ENCODE measurements around the gene KLF6. TPM values are rescaled to one million over a fixed set of nuclear protein-coding genes. Genes with fewer than 3 reads are reported as not detected.

Gene KLF6
- total RNA-seq, 1 experiment from 2014 or later = 21.3 TPM

- Histone ChIP-seq H3K4me3 (no peak overlapping the region), H3K27ac (peak overlapping the region; percentile 21; the same call in 1 of the 2 replicates), H3K36me3 (no peaks in the 10 kb centered on the region), H3K27me3 (replicated peaks) (no peaks in the 10 kb centered on the region), H3K9me3 (replicated peaks) (no peaks in the 10 kb centered on the region), H3K4me1 (replicated peaks) (peaks cover 59% of the 10 kb centered on the region)
- peak in 1 of 2 experiments; percentile 46 for DNase-seq (ENCODE audit: low read depth in 1 of 2, low spot score in 2 of 2)
Measured at GRCh38 chr10:3766046-3766756, 18.8 kb downstream of the KLF6 start.

DNA sequence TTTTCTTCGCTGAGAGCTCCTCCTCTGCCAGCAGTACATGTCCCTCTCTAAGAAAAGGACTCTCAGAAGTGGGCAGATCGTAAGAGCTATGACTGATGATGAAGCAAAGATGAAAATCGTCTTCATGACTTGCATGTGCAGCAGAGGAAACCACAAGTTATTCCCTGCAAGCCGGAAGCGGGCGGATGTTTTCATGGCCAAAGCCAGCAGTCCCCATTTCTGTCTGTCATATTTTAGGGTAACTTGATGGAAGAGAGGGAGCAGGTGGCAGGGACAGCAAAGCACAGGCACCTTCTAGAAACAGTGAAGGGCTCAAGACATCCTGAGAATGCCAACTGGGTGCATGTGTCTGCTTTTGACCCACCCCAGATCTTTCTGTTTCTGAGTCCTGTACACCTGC, 19.9 kb downstream of the KLF6 start:
- H3K27me3 ChIP-seq (replicated peaks) = no peaks in the 10 kb centered on the region
- H3K36me3 ChIP-seq = no peaks in the 10 kb centered on the region
- H3K9me3 ChIP-seq (replicated peaks) = no peaks in the 10 kb centered on the region
- H3K4me1 ChIP-seq (replicated peaks) = peaks cover 66% of the 10 kb centered on the region
- no peak for DNase-seq (ENCODE audit: low read depth in 1 of 2, low spot score in 2 of 2)
- H3K27ac ChIP-seq = no peak overlapping the region
- no peak overlapping the region for H3K4me3 ChIP-seq

GRCh38 chr10:3764626-3765112, 20.3 kb downstream of the KLF6 start:
- Histone ChIP-seq H3K27me3 (replicated peaks) (no peaks in the 10 kb centered on the region), H3K9me3 (replicated peaks) (no peaks in the 10 kb centered on the region), H3K36me3 (no peaks in the 10 kb centered on the region), H3K4me1 (replicated peaks) (peaks cover 66% of the 10 kb centered on the region), H3K27ac (no peak overlapping the region), H3K4me3 (no peak overlapping the region)
- no peak for DNase-seq (ENCODE audit: low read depth in 1 of 2, low spot score in 2 of 2)

DNA sequence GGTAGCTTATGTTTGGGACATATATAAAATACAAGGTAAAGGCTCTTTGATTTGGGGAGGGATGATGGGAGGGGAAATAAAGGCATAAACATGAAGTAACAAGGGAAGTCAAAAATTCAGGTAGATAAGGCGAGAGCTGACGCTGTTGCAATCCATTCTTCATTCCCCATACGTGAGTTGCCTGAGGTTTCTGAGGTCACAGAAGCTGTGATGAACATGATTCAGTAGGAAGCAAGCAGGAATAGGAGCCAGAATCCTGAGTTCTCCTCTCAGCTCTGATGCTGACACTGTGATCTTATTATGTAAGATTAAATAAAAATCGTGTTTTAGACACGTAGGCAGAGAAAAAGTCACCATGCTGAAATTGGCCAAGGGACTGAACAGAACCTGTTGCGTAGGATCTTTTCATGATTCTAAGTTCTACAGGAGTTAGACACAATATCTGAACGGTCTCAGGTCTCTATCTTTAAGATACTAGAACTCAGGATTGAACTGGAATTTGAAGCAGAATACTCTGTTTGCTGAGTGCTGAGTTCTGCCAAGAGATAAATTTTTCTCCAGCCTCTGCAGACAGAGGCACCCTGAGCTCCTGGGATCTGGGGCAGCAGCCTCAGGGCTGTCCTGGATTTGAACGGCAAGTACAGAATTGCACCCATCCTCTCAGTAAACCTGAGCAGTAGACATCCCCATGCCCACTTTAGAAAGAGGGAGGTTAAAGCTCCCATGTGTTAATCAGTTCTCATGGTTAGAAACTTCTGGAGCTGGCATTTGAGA, 21.0 kb downstream of the KLF6 start:
- Histone ChIP-seq H3K36me3 (no peaks in the 10 kb centered on the region), H3K9me3 (replicated peaks) (no peaks in the 10 kb centered on the region), H3K27me3 (replicated peaks) (no peaks in the 10 kb centered on the region), H3K4me1 (replicated peaks) (peaks cover 66% of the 10 kb centered on the region), H3K27ac (no peak overlapping the region), H3K4me3 (no peak overlapping the region)
- DNase-seq (ENCODE audit: low read depth in 1 of 2, low spot score in 2 of 2) = no peak

GRCh38 chr10:3763035-3763456, 22.0 kb downstream of the KLF6 start:
- Histone ChIP-seq H3K4me3 (no peak overlapping the region), H3K4me1 (replicated peaks) (peaks cover 68% of the 10 kb centered on the region), H3K27me3 (replicated peaks) (no peaks in the 10 kb centered on the region), H3K36me3 (no peaks in the 10 kb centered on the region), H3K27ac (peak overlapping the region; percentile 32; the same call in 1 of the 2 replicates), H3K9me3 (replicated peaks) (no peaks in the 10 kb centered on the region)
- no peak for DNase-seq (ENCODE audit: low read depth in 1 of 2, low spot score in 2 of 2)

DNA sequence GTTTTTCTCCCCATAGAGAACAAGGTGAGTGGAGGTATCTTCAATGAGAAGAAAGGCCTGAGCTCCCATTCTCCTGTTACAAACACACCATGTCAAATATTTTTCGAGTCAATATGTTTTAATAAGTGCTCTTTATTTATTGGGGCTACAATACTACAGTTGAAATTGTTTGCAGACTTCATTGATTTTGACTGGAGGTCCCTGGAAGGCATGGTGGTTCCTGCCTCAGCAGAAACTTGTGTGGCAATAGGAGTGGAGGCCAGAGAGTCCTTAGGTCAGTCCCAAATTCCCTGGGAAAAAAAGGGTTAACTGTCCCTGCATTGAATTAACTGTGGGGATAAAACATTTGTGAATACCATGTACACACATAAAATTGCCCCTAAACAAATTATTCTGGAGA, 22.7 kb downstream of the KLF6 start:
- no peak for DNase-seq (ENCODE audit: low read depth in 1 of 2, low spot score in 2 of 2)
- Histone ChIP-seq H3K27me3 (replicated peaks) (no peaks in the 10 kb centered on the region), H3K9me3 (replicated peaks) (no peaks in the 10 kb centered on the region), H3K36me3 (no peaks in the 10 kb centered on the region), H3K4me1 (replicated peaks) (peaks cover 73% of the 10 kb centered on the region), H3K27ac (peak overlapping the region; percentile 32), H3K4me3 (no peak overlapping the region)

DNA sequence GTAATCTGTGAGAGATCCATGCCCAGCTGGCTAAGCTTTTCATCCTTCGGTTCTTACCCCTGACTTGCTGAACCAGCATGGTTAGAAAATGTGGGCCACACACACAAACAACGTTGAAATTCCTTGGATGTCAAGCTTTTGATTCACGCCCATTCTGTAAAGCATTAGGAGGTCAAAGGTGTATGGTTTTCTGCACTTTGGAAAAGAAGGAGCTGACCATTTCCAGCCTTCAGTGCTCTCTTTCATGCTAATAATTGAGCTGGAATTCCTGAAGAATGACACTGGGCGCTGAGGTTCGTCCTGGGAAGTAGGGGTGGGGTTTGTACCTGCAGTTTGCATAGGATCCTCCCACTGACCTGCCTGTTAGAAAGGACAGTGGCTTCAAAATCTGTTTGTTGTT, 23.1 kb downstream of the KLF6 start:
- Histone ChIP-seq H3K27me3 (replicated peaks) (no peaks in the 10 kb centered on the region), H3K27ac (peak overlapping the region; percentile 78), H3K4me1 (replicated peaks) (peaks cover 71% of the 10 kb centered on the region), H3K4me3 (no peak overlapping the region), H3K9me3 (replicated peaks) (no peaks in the 10 kb centered on the region), H3K36me3 (no peaks in the 10 kb centered on the region)
- DNase-seq (ENCODE audit: low read depth in 1 of 2, low spot score in 2 of 2) = peak; percentile 78 to 83

DNA sequence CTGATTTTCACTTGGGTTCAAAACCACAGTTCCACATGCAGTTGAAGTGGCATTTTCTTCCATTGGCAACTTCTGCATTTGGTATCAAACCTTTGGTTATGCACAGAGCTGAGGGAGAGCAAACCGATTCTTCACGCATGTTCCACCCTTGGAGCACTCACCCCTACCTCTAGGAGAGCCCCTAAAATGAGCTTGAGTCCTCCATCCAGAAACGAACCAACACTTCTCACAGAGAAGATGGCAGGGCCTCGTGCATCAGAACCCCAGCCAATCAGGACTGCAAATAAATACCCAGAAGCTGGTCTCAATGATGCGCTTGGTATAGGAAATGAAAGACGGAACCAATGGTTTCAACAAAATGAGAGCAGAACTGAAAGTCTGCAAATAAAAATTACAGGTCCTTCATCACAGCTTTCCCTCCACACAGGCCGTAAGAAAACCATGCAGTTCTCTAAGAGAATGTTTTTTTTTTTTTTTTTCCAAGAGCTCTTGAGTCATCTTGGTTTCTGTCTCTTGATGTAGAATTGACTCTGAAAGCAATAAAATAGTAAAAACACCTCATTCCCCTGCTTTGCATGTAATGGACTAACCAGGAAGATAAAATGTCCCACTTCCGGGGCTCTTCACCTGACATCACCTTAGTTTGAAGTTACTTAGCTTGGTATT, 23.9 kb downstream of the KLF6 start:
- Histone ChIP-seq H3K9me3 (replicated peaks) (no peaks in the 10 kb centered on the region), H3K4me1 (replicated peaks) (peaks cover 69% of the 10 kb centered on the region), H3K36me3 (no peaks in the 10 kb centered on the region), H3K27ac (peak overlapping the region; percentile 78), H3K4me3 (no peak overlapping the region), H3K27me3 (replicated peaks) (no peaks in the 10 kb centered on the region)
- DNase-seq (ENCODE audit: low read depth in 1 of 2, low spot score in 2 of 2) = no peak

GRCh38 chr10:3760083-3760482, 24.9 kb downstream of the KLF6 start:
- DNase-seq (ENCODE audit: low read depth in 1 of 2, low spot score in 2 of 2) = peak in 1 of 2 experiments; percentile 24
- Histone ChIP-seq H3K27me3 (replicated peaks) (no peaks in the 10 kb centered on the region), H3K9me3 (replicated peaks) (no peaks in the 10 kb centered on the region), H3K4me1 (replicated peaks) (peaks cover 69% of the 10 kb centered on the region), H3K4me3 (no peak overlapping the region), H3K27ac (no peak overlapping the region), H3K36me3 (no peaks in the 10 kb centered on the region)

- Histone ChIP-seq H3K9me3 (replicated peaks) (no peaks in the 10 kb centered on the region), H3K27me3 (replicated peaks) (no peaks in the 10 kb centered on the region), H3K27ac (no peak overlapping the region), H3K4me1 (replicated peaks) (peaks cover 69% of the 10 kb centered on the region), H3K4me3 (no peak overlapping the region), H3K36me3 (no peaks in the 10 kb centered on the region)
- DNase-seq (ENCODE audit: low read depth in 1 of 2, low spot score in 2 of 2) = no peak
Measured at GRCh38 chr10:3759397-3759796, 25.6 kb downstream of the KLF6 start.

DNA sequence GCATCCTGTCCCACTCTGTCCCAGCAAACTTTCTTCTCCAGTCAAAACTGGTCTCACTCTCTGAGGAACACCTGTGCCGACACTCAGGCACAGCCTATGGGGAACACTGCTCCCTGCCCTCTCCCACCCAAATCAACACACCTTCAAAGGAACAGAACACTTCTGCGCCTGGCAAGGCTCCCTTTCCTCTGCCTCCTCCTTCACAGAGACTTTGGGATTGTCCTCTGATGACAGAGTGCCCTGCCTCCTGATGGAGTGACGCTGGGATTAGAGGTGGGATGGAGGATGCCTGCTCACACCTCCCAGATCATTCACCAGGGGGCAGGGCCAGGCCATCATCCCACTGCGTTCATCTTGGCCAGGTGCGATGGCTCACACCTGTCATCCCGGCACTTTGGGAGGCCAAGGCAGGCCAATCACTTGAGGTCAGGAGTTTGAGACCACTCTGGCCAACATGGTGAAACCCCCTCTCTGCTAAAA, 26.5 kb downstream of the KLF6 start:
- H3K36me3 ChIP-seq = no peaks in the 10 kb centered on the region
- H3K9me3 ChIP-seq (replicated peaks) = no peaks in the 10 kb centered on the region
- H3K27ac ChIP-seq = no peak overlapping the region
- H3K4me3 ChIP-seq = no peak overlapping the region
- H3K27me3 ChIP-seq (replicated peaks) = no peaks in the 10 kb centered on the region
- H3K4me1 ChIP-seq (replicated peaks) = peaks cover 63% of the 10 kb centered on the region
- DNase-seq (ENCODE audit: low read depth in 1 of 2, low spot score in 2 of 2) = no peak

DNA sequence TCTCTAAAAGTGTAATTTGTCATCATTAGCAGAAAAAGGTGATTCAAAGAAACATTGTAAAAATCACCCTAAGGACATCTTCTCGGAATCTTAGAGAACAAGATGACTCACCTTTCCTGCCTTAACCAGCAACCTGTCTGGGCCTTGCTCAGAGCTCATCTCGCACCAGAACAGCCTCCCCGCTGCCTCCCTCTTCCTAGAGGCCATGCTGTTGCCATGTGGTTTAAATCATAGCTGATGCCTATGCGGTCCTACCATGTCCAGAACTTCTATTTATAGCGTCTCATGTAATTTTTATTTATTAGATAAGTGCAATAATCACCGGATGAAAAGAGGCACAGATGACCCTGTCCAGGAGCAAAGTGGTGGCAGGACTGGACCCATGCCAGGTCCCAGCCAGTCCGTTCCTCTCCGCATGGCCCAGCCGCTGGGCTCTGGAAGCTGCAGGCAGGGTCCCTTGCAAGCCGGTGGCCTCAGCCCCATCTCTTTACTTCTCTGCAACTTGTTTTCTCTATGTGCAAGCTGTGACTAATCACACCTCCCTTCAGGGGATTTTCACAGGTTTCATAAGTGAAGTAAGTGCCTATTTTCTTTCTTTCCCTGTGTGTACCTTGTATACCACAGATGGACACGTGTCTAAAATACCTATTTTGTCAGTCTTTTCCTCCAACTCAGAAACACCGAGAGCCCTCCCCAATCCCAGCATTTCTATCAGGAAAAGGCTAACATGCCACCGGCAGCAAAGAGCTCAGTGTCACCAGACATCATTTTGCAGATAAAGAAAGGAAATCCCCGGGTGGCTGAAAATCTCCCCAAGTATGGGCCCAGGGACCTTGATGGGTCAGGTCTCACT, 27.1 kb downstream of the KLF6 start:
- H3K27me3 ChIP-seq (replicated peaks) = no peaks in the 10 kb centered on the region
- no peaks in the 10 kb centered on the region for H3K36me3 ChIP-seq
- no peaks in the 10 kb centered on the region for H3K9me3 ChIP-seq (replicated peaks)
- no peak overlapping the region for H3K4me3 ChIP-seq
- H3K27ac ChIP-seq = no peak overlapping the region
- peak in 1 of 2 experiments; percentile 40 for DNase-seq (ENCODE audit: low read depth in 1 of 2, low spot score in 2 of 2)
- H3K4me1 ChIP-seq (replicated peaks) = peaks cover 56% of the 10 kb centered on the region

DNA sequence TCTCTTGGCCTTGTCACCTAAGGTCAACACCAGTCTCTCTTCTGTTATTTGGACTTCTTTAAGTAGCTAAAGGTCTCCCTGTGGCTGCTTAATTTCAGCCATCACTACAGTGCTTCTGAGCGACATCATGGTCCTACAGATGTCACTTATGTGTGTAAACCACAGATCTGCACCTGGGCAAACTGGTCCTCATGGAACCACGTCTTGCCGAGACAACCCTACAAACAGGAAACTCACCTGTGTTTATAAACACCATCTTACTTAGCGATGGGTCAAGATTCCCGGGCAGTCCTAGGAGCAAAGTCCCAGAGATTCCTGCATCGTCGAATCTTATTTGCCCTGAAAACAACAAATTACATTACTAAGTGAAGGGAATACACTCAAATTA, 27.8 kb downstream of the KLF6 start:
- H3K4me1 ChIP-seq (replicated peaks) = peaks cover 50% of the 10 kb centered on the region
- no peak for DNase-seq (ENCODE audit: low read depth in 1 of 2, low spot score in 2 of 2)
- no peaks in the 10 kb centered on the region for H3K9me3 ChIP-seq (replicated peaks)
- no peaks in the 10 kb centered on the region for H3K27me3 ChIP-seq (replicated peaks)
- no peaks in the 10 kb centered on the region for H3K36me3 ChIP-seq
- no peak overlapping the region for H3K4me3 ChIP-seq
- no peak overlapping the region for H3K27ac ChIP-seq
